Measurements from ENCODE around the gene ASTN2. TPM values are rescaled to one million over a fixed set of nuclear protein-coding genes. Genes with fewer than 3 reads are reported as not detected.
"Not testable (repeated sequence)": the region's sequence is repeated elsewhere in the genome, so short reads cannot be mapped to it uniquely, and the experiment has no call there.

ASTN2 gene
- total and polyA plus RNA-seq, 2 experiments from 2014 or later = 5.8 to 7.5 TPM

- no peaks in the 10 kb centered on the region for H3K27me3 ChIP-seq (replicated peaks; ENCODE audit: insufficient read depth)
- H3K4me2 ChIP-seq (ENCODE audit: unreplicated experiment) = no peak overlapping the region
- H2AFZ ChIP-seq = no peak overlapping the region
- H3K79me2 ChIP-seq (ENCODE audit: insufficient read depth) = no peaks in the 10 kb centered on the region
- H3F3A ChIP-seq (ENCODE audit: insufficient read depth) = no peaks in the 10 kb centered on the region
- no peaks in the 10 kb centered on the region for H3K9me2 ChIP-seq (ENCODE audit: insufficient read depth)
- DNase-seq = no peak
- H3K9me3 ChIP-seq (ENCODE audit: low read depth) = no peaks in the 10 kb centered on the region
- no peak overlapping the region for H3K9ac ChIP-seq
- no peaks in the 10 kb centered on the region for H3K4me1 ChIP-seq (ENCODE audit: insufficient read depth)
- no peaks in the 10 kb centered on the region for H4K20me1 ChIP-seq (ENCODE audit: insufficient read depth)
- no peak overlapping the region for H3K4me3 ChIP-seq
- in situ Hi-C loops (cut with MboI) = no loop called here
- WGBS, 2 experiments (ENCODE audit: low coverage in 1 of 2, low lambda C conversion rate in 2 of 2, missing lambda C conversion rate in 2 of 2) = 88 to 98% methylated on average over 3 of the region's 3 CpGs
- no peak overlapping the region for H3K27ac ChIP-seq
- TF ChIP-seq EZH2 (IDR thresholded peaks at IDR 0.05; ENCODE audit: insufficient read depth, poor library complexity, severe bottlenecking) = no peak
- TF ChIP-seq EZH2phosphoT487 (IDR thresholded peaks at IDR 0.05; ENCODE audit: insufficient read depth, low read depth) = no peak
- no peaks in the 10 kb centered on the region for H3K36me3 ChIP-seq (ENCODE audit: low read depth)
Observed at GRCh38 chr9:116461632-116462031, 953.2 kb downstream of the ASTN2 start.

GRCh38 chr9:116460026-116460425 lies 954.8 kb downstream of the ASTN2 start:
- Histone ChIP-seq H4K20me1 (ENCODE audit: insufficient read depth) (no peaks in the 10 kb centered on the region), H2AFZ (no peak overlapping the region), H3K27me3 (replicated peaks; ENCODE audit: insufficient read depth) (no peaks in the 10 kb centered on the region), H3K27ac (no peak overlapping the region), H3K4me1 (ENCODE audit: insufficient read depth) (no peaks in the 10 kb centered on the region), H3F3A (ENCODE audit: insufficient read depth) (no peaks in the 10 kb centered on the region), H3K36me3 (ENCODE audit: low read depth) (no peaks in the 10 kb centered on the region), H3K9me3 (ENCODE audit: low read depth) (no peaks in the 10 kb centered on the region), H3K79me2 (ENCODE audit: insufficient read depth) (no peaks in the 10 kb centered on the region), H3K4me3 (no peak overlapping the region), H3K4me2 (ENCODE audit: unreplicated experiment) (no peak overlapping the region), H3K9me2 (ENCODE audit: insufficient read depth) (no peaks in the 10 kb centered on the region), H3K9ac (no peak overlapping the region)
- TF ChIP-seq EZH2phosphoT487 (IDR thresholded peaks at IDR 0.05; ENCODE audit: insufficient read depth, low read depth) (no peak), EZH2 (IDR thresholded peaks at IDR 0.05; ENCODE audit: insufficient read depth, poor library complexity, severe bottlenecking) (no peak)
- in situ Hi-C loops (cut with MboI) = no loop called here
- 88 to 89% methylated on average over 2 of the region's 2 CpGs for WGBS, 2 experiments (ENCODE audit: low coverage in 1 of 2, low lambda C conversion rate in 2 of 2, missing lambda C conversion rate in 2 of 2)
- no peak for DNase-seq

GRCh38 chr9:116459576-116459975 lies 955.3 kb downstream of the ASTN2 start:
- no peaks in the 10 kb centered on the region for H4K20me1 ChIP-seq (ENCODE audit: insufficient read depth)
- TF ChIP-seq EZH2 (IDR thresholded peaks at IDR 0.05; ENCODE audit: insufficient read depth, poor library complexity, severe bottlenecking) (no peak), EZH2phosphoT487 (IDR thresholded peaks at IDR 0.05; ENCODE audit: insufficient read depth, low read depth) (no peak)
- no peaks in the 10 kb centered on the region for H3K9me3 ChIP-seq (ENCODE audit: low read depth)
- H3K9me2 ChIP-seq (ENCODE audit: insufficient read depth) = no peaks in the 10 kb centered on the region
- no peak overlapping the region for H3K4me3 ChIP-seq
- H3K4me2 ChIP-seq (ENCODE audit: unreplicated experiment) = no peak overlapping the region
- no peak overlapping the region for H3K9ac ChIP-seq
- 64 to 73% methylated on average over 3 of the region's 3 CpGs for WGBS, 2 experiments (ENCODE audit: low coverage in 1 of 2, low lambda C conversion rate in 2 of 2, missing lambda C conversion rate in 2 of 2)
- DNase-seq = no peak
- no peaks in the 10 kb centered on the region for H3K36me3 ChIP-seq (ENCODE audit: low read depth)
- H2AFZ ChIP-seq = no peak overlapping the region
- in situ Hi-C loops (cut with MboI) = no loop called here
- H3F3A ChIP-seq (ENCODE audit: insufficient read depth) = no peaks in the 10 kb centered on the region
- no peaks in the 10 kb centered on the region for H3K27me3 ChIP-seq (replicated peaks; ENCODE audit: insufficient read depth)
- no peaks in the 10 kb centered on the region for H3K4me1 ChIP-seq (ENCODE audit: insufficient read depth)
- no peaks in the 10 kb centered on the region for H3K79me2 ChIP-seq (ENCODE audit: insufficient read depth)
- no peak overlapping the region for H3K27ac ChIP-seq

GRCh38 chr9:116456490-116457088 lies 958.3 kb downstream of the ASTN2 start:
- Histone ChIP-seq H4K20me1 (ENCODE audit: insufficient read depth) (no peaks in the 10 kb centered on the region), H3K36me3 (ENCODE audit: low read depth) (no peaks in the 10 kb centered on the region), H3F3A (ENCODE audit: insufficient read depth) (no peaks in the 10 kb centered on the region), H3K79me2 (ENCODE audit: insufficient read depth) (no peaks in the 10 kb centered on the region), H3K4me2 (ENCODE audit: unreplicated experiment) (no peak overlapping the region), H3K4me3 (no peak overlapping the region), H3K9me2 (ENCODE audit: insufficient read depth) (no peaks in the 10 kb centered on the region), H2AFZ (no peak overlapping the region), H3K27ac (no peak overlapping the region), H3K9me3 (ENCODE audit: low read depth) (no peaks in the 10 kb centered on the region), H3K4me1 (ENCODE audit: insufficient read depth) (no peaks in the 10 kb centered on the region), H3K9ac (no peak overlapping the region), H3K27me3 (replicated peaks; ENCODE audit: insufficient read depth) (no peaks in the 10 kb centered on the region)
- DNase-seq = no peak
- in situ Hi-C loops (cut with MboI) = no loop called here
- no peak for TF ChIP-seq EZH2 (IDR thresholded peaks at IDR 0.05; ENCODE audit: insufficient read depth, poor library complexity, severe bottlenecking)
- no peak for TF ChIP-seq EZH2phosphoT487 (IDR thresholded peaks at IDR 0.05; ENCODE audit: insufficient read depth, low read depth)
- WGBS, 2 experiments (ENCODE audit: low coverage in 1 of 2, low lambda C conversion rate in 2 of 2, missing lambda C conversion rate in 2 of 2) = 73 to 88% methylated on average over 2 of the region's 2 CpGs

GRCh38 chr9:116454539-116454938 lies 960.3 kb downstream of the ASTN2 start:
- H2AFZ ChIP-seq; H3K9ac ChIP-seq; in situ Hi-C loops (cut with MboI); DNase-seq; H3K27ac ChIP-seq; H4K20me1 ChIP-seq (ENCODE audit: insufficient read depth); H3K4me3 ChIP-seq; H3K36me3 ChIP-seq (ENCODE audit: low read depth); H3K27me3 ChIP-seq (replicated peaks; ENCODE audit: insufficient read depth); H3K9me3 ChIP-seq (ENCODE audit: low read depth); H3K9me2 ChIP-seq (ENCODE audit: insufficient read depth); H3F3A ChIP-seq (ENCODE audit: insufficient read depth); H3K79me2 ChIP-seq (ENCODE audit: insufficient read depth); H3K4me2 ChIP-seq (ENCODE audit: unreplicated experiment); H3K4me1 ChIP-seq (ENCODE audit: insufficient read depth): not testable (repeated sequence)
- WGBS, 2 experiments (ENCODE audit: low coverage in 1 of 2, low lambda C conversion rate in 2 of 2, missing lambda C conversion rate in 2 of 2) = 76 to 80% methylated on average over 4 of the region's 4 CpGs

Data from GM23248 (cell line).